D341Med (cell line): Measurements from ENCODE around the gene SIGLEC11.
A peak's percentile ranks its signal among the peaks of the same experiment; 100 is the strongest.
"Not testable (repeated sequence)": the region's sequence is repeated elsewhere in the genome, so short reads cannot be mapped to it uniquely, and the experiment has no call there.

Experiments used
- DNase-seq: peaks from one replicate; pipeline ENCODE4 v3.0.0; 2012; ENCODE audit warnings: low spot score

The SIGLEC11 gene

DNA sequence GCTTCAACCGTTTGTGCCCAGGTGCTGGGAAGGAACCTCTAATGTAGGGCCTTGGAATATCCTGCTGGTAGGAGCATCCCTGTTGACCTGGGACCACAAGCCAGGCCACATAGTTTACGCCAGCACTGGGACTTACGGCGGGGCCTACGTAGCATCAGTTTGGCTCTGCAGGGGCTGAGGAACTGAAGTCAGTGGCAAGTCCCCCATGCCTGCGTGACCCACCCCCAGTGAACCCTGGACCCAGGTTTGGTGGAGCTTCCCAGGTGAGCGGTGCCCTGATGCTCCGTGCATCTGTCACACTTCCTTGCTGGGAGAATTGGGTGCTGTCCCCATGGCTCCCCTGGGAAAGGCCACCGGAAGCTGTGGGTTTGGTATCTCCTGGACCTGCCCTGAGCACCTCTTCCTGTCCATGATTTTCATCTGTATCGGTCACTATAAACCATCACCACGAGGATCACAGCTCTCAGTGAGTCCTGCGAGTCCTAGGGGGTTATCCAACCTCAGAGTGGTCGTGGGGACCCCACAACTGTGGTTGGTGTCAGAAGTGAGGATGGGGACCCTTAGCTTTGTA, 9.9 kb downstream of the SIGLEC11 start:
- no peak for DNase-seq

DNA sequence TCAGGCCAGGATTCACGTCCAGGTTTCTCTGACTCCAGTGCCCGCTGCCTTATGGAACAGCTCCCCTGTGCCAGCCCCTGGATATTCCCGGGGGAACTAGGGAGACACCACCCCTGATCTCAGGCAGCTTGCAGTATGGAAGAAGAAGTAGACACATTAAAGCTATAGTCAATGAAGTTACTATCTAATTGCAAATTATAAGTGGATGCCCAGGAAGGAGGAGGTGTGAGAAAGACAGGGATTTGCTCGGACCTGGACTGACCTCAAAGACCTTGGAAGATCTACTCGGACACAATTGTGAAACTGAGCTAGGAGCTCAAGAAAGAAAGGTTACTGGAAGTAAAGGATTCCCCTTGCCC, 10.4 kb downstream of the SIGLEC11 start:
- no peak for DNase-seq

- no peak for DNase-seq
Measured at GRCh38 chr19:49949742-49950589, 11.0 kb downstream of the SIGLEC11 start.

DNA sequence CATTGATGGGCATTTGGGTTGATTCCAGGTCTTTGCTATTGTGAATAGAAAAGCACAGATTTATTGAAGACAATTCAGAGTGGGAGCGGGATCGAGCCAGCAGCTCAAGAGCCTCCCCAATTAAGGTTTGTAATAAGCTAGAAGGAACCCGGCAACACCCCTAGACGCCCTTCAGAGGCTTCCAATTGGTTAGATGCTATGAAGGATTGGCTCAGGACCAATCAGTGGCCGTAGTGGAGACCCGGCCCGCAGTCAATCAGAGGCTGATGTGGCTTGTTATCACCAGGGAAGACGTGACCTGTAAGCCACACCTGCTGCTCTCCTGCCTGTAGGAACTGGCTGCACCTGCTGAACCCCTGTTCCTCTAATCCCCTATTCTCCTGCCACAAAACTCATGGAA, 14.6 kb downstream of the SIGLEC11 start:
- DNase-seq: no peak

DNA sequence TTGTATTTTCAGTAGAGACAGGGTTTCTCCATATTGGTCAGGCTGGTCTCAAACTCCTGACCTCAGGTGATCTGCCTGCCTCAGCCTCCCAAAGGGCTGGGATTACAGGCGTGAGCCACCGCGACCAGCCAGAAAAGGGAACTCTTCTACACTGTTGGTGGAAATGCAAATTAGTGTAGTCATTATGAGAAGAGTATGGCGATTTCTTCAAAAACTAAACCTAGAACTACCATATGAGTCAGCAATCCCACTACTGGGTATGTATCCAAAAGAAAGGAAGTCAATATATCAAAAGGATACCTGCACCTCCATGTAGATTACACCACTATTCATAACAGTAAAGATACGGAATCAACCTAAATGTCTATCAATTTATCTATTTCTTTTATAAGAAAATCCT, 16.4 kb downstream of the SIGLEC11 start:
- not testable (repeated sequence) for DNase-seq

- no peak for DNase-seq
Measured at GRCh38 chr19:49940482-49940791, 20.5 kb downstream of the SIGLEC11 start.

GRCh38 chr19:49939721-49940481, 21.1 kb downstream of the SIGLEC11 start:
- DNase-seq: no peak

DNA sequence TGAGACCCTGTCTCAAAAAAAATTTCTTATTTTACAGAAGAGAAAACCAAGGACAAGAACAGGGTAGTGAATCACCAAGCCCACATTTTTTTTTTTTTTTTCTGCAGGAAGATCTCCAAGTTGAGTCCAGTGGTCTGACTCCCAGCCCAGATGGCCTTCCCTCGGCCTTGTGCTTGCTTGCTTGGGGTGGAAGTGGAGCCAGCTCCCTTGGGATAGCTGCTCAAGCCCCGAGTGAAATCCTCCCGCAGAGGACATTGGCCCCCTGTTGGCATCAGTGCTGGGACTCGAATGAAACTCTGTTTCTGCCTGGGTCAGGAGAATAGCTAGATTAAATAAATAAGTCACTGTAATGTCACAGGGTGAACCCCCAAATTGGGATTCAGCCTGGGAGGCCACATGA, 22.3 kb downstream of the SIGLEC11 start:
- no peak for DNase-seq

DNA sequence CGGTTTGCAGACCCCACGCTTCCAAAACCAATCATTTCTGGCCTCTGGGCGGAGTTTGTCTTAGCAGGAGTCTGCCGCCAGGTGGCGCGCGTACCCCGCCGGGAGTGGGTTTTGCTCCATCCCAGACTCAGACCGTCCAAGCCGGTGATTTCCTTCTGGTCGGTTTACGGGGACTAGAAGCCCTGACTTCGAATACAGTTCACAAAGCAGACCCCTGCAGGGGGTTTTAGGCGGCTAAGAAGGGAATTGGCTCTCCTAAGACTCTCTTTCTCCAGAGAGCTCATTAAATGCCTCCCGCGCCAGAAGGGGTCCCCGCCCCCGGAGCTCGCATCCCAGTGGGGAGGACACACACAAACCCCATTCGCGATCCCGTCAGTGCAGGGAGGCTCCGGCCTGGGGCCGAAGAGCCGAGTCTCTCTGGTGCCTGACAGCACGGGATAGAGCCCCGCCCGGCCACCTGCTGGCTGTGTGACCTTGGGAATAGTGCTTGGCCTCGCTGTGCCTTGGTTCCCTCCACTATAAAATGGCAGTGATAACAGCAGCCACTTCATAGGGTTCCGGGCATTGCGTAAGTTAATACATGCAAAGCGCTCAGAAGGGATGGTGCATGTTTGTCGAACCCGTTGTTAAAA, 23.1 kb downstream of the SIGLEC11 start:
- DNase-seq: peak; percentile 87

GRCh38 chr19:49936549-49936948, 24.4 kb downstream of the SIGLEC11 start:
- DNase-seq: no peak

DNA sequence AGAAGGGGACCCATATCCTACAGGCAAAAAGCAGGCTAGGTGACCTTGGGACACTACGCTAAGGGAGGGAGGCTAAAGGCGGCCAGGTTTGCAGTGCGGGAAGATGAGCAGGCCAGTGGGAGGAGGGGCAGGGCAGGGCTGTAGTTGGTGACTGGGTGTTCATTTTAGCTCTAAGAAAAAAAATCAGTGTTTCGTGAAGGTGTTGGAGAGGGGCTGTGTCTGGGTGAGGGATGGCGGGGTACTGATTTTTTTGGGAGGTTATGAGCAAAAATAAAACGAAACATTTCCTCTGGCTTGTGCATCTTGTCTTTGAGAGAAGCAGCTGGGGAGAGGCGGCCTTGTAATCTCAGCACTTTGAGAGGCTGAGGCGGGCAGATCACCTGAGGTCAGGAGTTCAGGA, 27.3 kb downstream of the SIGLEC11 start:
- DNase-seq: no peak

GRCh38 chr19:49932731-49933131, 28.2 kb downstream of the SIGLEC11 start:
- no peak for DNase-seq

DNA sequence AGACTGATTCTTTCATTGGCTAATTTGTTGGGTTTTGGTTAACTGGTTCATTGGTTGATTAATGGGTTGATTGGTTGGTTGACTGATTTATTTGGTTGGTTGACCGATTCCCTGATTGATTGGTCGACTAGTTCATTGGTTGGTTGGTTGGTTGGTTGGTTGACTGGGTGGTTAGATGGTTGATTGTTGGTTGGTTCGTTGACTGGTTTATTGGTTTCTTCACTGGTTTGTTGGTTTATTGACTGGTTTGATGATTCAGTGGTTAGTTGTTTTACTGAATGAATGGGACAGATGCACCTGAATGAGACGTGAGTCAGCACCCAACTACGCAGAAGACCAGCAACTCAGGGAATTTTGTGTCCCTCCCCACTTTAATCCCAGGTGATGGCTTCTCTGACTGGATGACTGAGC, 28.9 kb downstream of the SIGLEC11 start:
- no peak for DNase-seq

DNA sequence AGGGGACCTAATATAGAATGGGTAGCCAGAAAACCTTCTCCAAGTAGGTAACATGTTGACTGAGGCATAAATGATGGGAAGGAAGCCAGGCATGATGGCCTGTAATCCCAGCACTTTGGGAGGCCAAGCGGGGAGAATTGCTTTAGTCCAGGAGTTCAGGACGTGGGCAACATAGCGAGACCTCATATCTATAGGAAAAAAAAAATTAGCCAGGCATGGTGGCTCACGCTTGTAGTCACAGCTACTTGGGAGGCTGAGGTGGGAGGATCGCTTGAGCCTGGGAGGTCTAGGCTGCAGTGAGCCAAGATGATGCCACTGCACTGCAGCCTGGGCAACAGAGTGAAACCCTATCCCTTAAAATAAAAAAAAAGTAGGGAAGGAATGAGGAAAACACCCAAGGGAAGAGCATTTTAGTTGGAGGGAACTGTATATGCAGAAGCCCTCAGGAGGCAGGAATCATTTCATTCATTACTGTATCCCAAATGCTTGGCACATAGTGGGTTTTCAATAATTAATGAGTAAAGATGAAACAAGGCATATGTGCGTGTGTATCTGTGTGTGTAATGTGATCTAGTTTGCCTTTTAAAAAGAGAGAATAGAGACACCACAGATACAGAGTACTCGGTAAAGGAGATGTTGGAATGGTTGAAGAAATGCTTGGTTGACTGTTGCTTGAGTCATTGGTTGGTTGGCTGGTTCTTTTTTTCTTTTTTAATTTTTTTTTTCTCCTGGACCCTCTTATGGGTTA, 29.5 kb downstream of the SIGLEC11 start:
- no peak for DNase-seq

GRCh38 chr19:49930483-49931011, 30.4 kb downstream of the SIGLEC11 start:
- no peak for DNase-seq

DNA sequence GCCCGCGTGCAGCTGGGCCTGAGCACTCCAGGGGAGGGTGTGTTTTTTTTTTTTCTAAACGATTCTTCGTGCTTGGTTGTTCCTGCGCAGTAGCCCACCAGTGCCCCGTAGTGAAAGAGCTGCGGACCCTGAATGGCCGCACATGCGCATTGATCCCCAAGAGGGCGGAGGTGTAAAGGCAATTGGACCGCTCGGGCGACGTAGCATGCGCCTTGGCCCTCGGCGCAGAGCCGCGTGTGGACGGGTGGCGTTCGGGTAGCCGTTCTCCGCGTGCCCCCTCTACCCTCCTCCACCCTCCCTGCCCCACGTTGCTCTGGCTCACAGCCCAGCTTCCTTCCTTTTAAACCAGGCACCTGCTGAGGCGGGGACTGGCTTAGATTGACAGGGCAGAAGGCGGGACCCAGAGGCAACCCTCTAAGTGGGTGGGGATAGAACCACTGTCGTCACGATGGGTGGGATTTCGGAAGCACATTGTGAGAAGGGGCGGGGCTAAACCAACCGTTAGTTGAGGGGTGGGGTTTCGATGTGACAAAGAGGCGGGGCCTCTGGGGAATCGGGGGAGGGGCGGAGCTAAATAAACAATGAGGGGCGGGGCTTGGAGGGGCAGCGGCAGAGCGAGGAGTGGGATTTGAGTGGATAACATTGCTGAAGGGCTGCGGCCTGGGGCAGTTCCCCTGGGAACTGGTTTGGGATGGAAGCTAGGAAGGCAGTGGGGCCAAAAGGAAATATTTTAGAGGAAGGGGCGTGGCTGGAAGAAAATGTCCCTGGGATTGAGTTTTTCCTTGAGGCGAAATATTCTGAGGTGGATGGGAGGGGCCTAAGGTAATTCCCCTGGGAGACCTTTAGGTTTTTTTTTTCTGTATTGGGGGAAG, 31.1 kb downstream of the SIGLEC11 start:
- peak; percentile 91 for DNase-seq

- peak; percentile 95 for DNase-seq
Measured at GRCh38 chr19:49929121-49929610, 31.8 kb downstream of the SIGLEC11 start, which contains the start of the genes ATF5 and NUP62. ATF5 (plus strand) TSS chr19:49929205; CDS start chr19:49930851, 1,646 bp downstream. NUP62 (minus strand) TSS chr19:49929504; CDS start chr19:49909807, 19,697 bp downstream.

- no peak for DNase-seq
Measured at GRCh38 chr19:49927526-49928264, 33.3 kb downstream of the SIGLEC11 start.

DNA sequence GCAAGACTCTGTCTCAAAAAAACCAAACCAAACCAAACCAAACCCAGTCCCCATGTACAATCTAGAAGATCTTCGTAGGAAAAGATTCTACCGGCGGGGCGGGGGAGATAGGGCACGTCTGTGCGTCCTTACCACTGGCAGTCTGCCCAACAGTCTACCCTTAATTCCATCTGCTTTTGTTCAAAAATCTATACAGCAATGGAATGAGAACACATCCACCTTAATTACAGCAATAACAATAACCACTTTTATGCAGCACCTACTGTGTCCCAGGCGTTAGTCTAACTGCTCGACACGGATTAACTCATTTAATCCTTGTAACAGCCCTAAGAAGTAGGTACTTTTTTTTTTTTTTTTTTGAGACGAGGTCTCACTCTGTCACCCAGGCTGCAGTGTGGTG, 34.5 kb downstream of the SIGLEC11 start:
- DNase-seq: no peak

DNA sequence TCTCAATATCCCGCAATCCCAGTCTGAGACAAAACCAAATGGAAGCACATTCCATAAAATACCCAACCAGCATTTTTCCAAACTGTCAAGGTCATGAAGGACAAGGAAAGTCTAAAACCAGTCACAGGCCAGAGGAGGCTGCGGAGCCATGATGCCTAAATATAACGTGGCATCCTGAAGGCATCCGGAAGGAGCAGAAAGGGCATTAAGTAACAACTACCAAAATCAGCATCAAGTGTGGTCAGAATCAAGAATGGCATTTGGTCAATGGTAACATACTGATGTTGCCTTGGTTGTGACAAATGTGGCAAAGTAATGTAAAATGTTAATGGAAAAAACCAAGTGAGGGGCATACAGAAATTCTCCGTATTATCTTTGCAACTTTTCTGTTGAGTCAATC, 35.5 kb downstream of the SIGLEC11 start:
- DNase-seq: no peak
